Cardiac muscle cell (in vitro differentiated cells and primary cell): ENCODE data around the gene ZNF778. TPM values are rescaled to one million over a fixed set of nuclear protein-coding genes. Genes with fewer than 3 reads are reported as not detected.
A peak's percentile ranks its signal among the peaks of the same experiment; 100 is the strongest.
"Not testable (repeated sequence)": the region's sequence is repeated elsewhere in the genome, so short reads cannot be mapped to it uniquely, and the experiment has no call there.

ENCODE experiments used
- DNase-seq, 2 donors: peaks; one replicate each; pipeline versions ENCODE4 v3.0.0 to v3.0.0-alpha.2; 2010 to 2017; ENCODE audit warnings: low read depth in 1 of 2, low spot score in 1 of 2
- H3K27ac ChIP-seq: fragments of 200-600 bp; sonication (generic); 2 replicates; pipeline ENCODE4 v1.5.1; 2016
- H3K27me3 ChIP-seq: fragments of 200-600 bp; sonication (generic); 2 replicates; pipeline ENCODE4 v1.6.0; 2016; ENCODE audit warnings: control low read depth
- H3K36me3 ChIP-seq: fragments of 200-600 bp; sonication (generic); 2 replicates; pipeline ENCODE4 v1.5.1; 2016; ENCODE audit warnings: control low read depth
- H3K4me1 ChIP-seq: fragments of 200-600 bp; sonication (generic); 2 replicates; pipeline ENCODE4 v1.8.1; 2017; ENCODE audit warnings: low read depth, mild to moderate bottlenecking, mixed run types
- H3K4me3 ChIP-seq: fragments of 200-600 bp; sonication (generic); 2 replicates; pipeline ENCODE4 v1.5.1; 2016; ENCODE audit warnings: mild to moderate bottlenecking
- H3K9me3 ChIP-seq: fragments of 200-600 bp; sonication (generic); 2 replicates; pipeline ENCODE4 v1.5.1; 2017; ENCODE audit warnings: low read depth, mild to moderate bottlenecking, control low read depth
- polyA plus RNA-seq: library from polyadenylated mRNA; unstranded; fragments of >200 nt; fragmentation: Nextera tagmentation; extraction: Ambion mirVana; gene quantifications from 2 replicates; pipeline ENCODE4 v1.2.1, GENCODE V29; 2016
- total RNA-seq: library from RNA; depleted of rRNA; stranded (reverse); fragments of >200 nt; gene quantifications from 2 replicates; pipeline ENCODE4 v1.2.3, GENCODE V29; 2016
- TF ChIP-seq, protein P1 (sequence below): IDR thresholded peaks from 2 replicates; pipeline ENCODE4 v1.5.1; 2012; ENCODE audit warnings: low read depth, mild to moderate bottlenecking, low read length

Gene ZNF778
- total and polyA plus RNA-seq, 2 experiments from 2014 or later, result 4.1 to 25.8 TPM

DNA sequence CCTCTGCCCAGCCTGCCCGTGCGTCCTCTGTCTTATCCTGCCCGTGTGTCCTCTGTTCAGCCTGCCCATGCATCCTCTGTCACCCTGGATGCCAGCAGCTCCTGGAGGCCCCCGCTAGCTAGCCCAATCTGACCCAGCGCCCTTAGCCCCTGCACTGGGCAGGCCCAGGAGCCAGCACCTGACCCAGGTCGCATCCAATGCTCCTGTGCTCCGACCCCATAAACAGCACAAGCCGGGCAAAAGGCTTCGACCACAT lies 32.9 kb upstream of the ZNF778 start:
- Histone ChIP-seq H3K36me3 (no peaks in the 10 kb centered on the region), H3K4me3 (no peak overlapping the region), H3K9me3 (no peaks in the 10 kb centered on the region), H3K27ac (no peak overlapping the region), H3K4me1 (no peaks in the 10 kb centered on the region), H3K27me3 (peaks cover 4% of the 10 kb centered on the region)
- DNase-seq, result no peak
- TF ChIP-seq, protein P1, sequence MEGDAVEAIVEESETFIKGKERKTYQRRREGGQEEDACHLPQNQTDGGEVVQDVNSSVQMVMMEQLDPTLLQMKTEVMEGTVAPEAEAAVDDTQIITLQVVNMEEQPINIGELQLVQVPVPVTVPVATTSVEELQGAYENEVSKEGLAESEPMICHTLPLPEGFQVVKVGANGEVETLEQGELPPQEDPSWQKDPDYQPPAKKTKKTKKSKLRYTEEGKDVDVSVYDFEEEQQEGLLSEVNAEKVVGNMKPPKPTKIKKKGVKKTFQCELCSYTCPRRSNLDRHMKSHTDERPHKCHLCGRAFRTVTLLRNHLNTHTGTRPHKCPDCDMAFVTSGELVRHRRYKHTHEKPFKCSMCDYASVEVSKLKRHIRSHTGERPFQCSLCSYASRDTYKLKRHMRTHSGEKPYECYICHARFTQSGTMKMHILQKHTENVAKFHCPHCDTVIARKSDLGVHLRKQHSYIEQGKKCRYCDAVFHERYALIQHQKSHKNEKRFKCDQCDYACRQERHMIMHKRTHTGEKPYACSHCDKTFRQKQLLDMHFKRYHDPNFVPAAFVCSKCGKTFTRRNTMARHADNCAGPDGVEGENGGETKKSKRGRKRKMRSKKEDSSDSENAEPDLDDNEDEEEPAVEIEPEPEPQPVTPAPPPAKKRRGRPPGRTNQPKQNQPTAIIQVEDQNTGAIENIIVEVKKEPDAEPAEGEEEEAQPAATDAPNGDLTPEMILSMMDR, result no peak

DNA sequence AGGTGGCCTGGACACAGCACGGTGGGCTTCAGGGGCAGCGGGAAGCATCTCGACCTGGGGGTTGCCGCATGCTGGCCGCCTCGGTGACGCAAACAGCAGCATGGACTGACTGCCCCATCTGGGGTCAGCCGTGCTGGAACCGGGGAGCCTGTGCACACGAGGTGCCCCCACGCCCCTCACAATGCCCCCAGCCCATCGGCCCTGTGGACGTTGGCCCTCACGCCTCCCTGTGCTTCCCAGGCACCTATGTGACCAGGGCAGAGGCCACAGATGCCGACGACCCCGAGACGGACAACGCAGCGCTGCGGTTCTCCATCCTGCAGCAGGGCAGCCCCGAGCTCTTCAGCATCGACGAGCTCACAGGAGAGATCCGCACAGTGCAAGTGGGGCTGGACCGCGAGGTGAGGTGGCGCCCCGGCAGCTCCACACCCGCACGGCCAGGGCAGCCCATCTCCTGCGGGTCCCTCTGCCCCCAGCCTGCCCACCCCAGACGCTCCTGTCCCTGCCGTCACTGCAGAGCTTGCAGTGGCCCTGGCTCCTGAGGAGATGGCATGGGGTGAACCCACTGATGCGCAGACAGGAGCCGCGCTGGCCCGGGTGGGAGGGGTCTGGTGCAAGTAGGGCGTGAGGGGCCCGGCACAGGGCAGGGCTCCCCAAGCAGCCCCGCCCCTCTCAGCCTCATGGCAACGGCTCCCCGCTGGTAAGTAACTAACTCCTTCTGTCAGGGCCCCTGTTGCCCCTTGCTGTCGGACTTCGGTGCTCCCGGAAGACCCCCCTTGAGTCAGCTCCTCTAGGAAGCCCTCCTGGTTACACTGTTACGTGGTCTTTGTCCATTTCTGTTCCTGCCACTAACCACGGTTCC lies 32.3 kb upstream of the ZNF778 start:
- H3K4me3 ChIP-seq, result no peak overlapping the region
- no peak overlapping the region for H3K27ac ChIP-seq
- H3K9me3 ChIP-seq, result no peaks in the 10 kb centered on the region
- no peaks in the 10 kb centered on the region for H3K4me1 ChIP-seq
- peaks cover 8% of the 10 kb centered on the region for H3K27me3 ChIP-seq
- no peaks in the 10 kb centered on the region for H3K36me3 ChIP-seq
- TF ChIP-seq, protein P1, result no peak
- DNase-seq, result no peak

DNA sequence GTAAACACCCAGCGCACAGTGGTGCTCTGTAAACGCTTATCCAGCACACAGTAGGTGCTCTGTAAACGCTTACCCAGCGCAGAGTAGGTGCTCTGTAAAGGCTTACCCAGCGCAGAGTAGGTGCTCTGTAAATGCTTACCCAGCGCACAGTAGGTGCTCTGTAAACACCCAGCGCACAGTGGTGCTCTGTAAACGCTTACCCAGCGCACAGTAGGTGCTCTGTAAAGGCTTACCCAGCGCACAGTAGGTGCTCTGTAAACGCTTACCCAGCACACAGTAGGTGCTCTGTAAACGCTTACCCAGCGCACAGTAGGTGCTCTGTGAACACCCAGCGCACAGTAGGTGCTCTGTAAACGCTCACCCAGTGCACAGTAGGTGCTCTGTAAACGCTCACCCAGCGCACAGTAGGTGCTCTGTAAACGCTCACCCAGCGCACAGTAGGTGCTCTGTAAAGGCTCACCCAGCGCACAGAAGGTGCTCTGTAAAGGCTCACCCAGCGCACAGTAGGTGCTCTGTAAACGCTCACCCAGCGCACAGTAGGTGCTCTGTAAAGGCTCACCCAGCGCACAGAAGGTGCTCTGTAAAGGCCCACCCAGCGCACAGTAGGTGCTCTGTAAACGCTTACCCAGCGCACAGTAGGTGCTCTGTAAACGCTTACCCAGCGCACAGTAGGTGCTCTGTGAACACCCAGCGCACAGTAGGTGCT lies 31.5 kb upstream of the ZNF778 start:
- H3K4me1 ChIP-seq, H3K9me3 ChIP-seq, H3K36me3 ChIP-seq, H3K27ac ChIP-seq, H3K4me3 ChIP-seq: not testable (repeated sequence)
- peak in 1 of 2 donors; percentile 29 for DNase-seq
- peaks cover 17% of the 10 kb centered on the region for H3K27me3 ChIP-seq

DNA sequence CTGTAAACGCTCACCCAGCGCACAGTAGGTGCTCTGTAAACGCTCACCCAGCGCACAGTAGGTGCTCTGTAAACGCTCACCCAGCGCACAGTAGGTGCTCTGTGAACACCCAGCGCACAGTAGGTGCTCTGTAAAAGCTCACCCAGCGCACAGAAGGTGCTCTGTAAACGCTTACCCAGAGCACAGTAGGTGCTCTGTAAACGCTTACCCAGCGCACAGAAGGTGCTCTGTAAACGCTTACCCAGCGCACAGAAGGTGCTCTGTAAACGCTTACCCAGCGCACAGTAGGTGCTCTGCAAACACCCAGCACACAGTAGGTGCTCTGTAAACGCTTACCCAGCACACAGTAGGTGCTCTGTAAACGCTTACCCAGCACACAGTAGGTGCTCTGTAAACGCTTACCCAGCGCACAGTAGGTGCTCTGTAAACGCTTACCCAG lies 30.9 kb upstream of the ZNF778 start:
- not testable (repeated sequence) for H3K27ac ChIP-seq, H3K4me3 ChIP-seq, H3K4me1 ChIP-seq, H3K36me3 ChIP-seq, H3K9me3 ChIP-seq
- peaks cover 22% of the 10 kb centered on the region for H3K27me3 ChIP-seq
- DNase-seq, result peak in 1 of 2 donors; percentile 21

DNA sequence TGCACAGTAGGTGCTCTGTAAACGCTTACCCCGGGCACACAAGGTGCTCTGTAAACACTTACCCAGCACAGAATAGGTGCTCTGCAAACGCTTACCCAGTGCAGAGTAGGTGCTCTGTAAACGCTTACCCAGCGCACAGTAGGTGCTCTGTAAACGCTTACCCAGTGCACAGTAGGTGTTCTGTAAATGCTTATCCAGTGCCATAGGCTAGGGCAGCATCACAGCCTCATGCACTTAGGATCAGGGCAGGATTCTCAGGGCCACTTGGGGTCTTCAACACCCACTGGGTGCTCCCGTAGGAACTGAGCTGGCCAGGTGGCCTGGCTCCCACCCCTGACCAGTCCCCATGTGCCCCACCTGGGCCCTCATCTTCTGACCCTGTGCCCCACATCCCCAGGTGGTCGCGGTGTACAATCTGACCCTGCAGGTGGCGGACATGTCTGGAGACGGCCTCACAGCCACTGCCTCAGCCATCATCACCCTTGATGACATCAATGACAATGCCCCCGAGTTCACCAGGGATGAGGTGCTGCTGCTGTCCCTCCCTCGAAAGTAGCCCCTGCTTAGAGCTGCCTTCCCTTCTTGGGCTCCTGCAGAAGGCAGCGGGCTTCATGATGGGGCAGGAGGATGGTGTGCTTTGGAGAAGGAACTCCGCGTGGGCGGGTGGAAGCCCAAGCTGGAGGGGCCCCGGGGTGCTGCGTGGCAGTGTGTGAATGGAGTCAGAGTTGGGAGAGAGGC lies 30.3 kb upstream of the ZNF778 start:
- peak; percentile 33 to 43 for DNase-seq
- no peaks in the 10 kb centered on the region for H3K4me1 ChIP-seq
- no peak overlapping the region for H3K4me3 ChIP-seq
- peaks cover 28% of the 10 kb centered on the region for H3K27me3 ChIP-seq
- no peaks in the 10 kb centered on the region for H3K36me3 ChIP-seq
- no peaks in the 10 kb centered on the region for H3K9me3 ChIP-seq
- TF ChIP-seq, protein P1, result no peak
- H3K27ac ChIP-seq, result no peak overlapping the region

DNA sequence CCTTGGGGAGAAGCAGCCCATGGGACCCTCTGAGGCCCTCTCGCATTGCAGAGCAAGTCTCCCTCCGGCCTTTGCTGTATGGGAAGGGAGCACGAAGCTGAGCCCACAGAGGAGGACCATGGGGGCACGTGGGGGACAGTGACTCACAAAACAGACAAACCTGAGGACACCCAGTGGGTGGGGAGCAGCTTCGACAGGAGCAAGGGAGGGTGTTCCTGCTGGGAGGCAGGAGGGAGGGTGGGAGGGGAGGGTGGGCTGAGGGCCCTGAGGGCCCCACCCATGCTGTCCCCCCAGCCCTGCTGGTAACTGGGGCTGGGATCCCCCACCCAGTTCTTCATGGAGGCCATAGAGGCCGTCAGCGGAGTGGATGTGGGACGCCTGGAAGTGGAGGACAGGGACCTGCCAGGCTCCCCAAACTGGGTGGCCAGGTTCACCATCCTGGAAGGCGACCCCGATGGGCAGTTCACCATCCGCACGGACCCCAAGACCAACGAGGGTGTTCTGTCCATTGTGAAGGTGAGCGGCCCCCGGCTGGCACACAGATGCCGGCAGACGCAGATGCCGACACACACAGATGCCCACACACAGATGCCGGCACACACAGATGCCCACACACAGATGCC lies 29.6 kb upstream of the ZNF778 start:
- H3K27ac ChIP-seq, result no peak overlapping the region
- TF ChIP-seq, protein P1, result no peak
- H3K9me3 ChIP-seq, result no peaks in the 10 kb centered on the region
- H3K4me1 ChIP-seq, result no peaks in the 10 kb centered on the region
- H3K36me3 ChIP-seq, result no peaks in the 10 kb centered on the region
- DNase-seq, result peak in 1 of 2 donors; percentile 38
- H3K27me3 ChIP-seq, result peaks cover 28% of the 10 kb centered on the region
- no peak overlapping the region for H3K4me3 ChIP-seq

DNA sequence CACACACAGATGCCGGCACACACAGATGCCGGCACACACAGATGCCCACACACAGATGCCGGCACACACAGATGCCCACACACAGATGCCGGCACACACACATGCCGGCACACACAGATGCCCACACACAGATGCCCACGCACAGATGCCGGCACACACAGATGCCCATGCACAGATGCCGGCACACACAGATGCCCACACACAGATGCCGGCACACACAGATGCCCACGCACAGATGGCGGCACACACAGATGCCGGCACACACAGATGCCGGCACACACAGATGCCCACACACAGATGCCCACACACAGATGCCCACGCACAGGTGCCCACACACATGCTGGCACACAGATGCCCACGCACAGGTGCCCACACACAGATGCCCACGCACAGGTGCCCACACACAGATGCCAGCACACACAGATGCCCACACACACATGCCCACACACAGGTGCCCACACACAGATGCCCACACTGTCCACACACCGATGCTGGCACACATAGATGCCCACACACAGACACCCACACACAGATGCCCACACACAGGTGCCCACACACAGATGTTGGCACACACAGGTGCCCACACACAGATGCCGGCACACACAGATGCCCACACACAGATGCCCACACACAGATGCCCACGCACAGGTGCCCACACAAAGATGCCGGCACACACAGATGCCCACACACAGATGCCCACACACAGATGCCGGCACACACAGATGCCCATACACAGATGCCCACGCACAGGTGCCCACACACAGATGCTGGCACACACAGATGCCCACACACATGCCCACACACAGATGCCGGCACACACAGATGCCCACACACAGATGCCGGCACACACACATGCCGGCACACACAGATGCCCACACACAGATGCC lies 28.8 kb upstream of the ZNF778 start:
- not testable (repeated sequence) for DNase-seq

More for the DNA sequence above, 28.8 kb upstream of the ZNF778 start:
- not testable (repeated sequence) for H3K36me3 ChIP-seq, H3K27ac ChIP-seq, H3K4me3 ChIP-seq, H3K9me3 ChIP-seq, H3K4me1 ChIP-seq
- peaks cover 28% of the 10 kb centered on the region for H3K27me3 ChIP-seq
